ENCODE data around the gene PTPRJ. TPM values are rescaled to one million over a fixed set of nuclear protein-coding genes. Genes with fewer than 3 reads are reported as not detected.

The PTPRJ gene
- polyA plus RNA-seq, 1 donor from 2014 or later: 8.6 TPM

- Histone ChIP-seq H3K36me3 (ENCODE audit: insufficient read depth, low read length) (no peaks in the 10 kb centered on the region), H3K9ac (ENCODE audit: low read length) (no peak overlapping the region), H3K79me2 (replicated peaks; ENCODE audit: insufficient read depth, low read length) (peaks cover 4% of the 10 kb centered on the region), H3K9me3 (ENCODE audit: low read length) (no peaks in the 10 kb centered on the region), H3F3A (ENCODE audit: insufficient read depth, low read length, poor library complexity, severe bottlenecking) (no peaks in the 10 kb centered on the region), H2AFZ (ENCODE audit: low read depth, low read length) (no peak overlapping the region), H4K20me1 (ENCODE audit: insufficient read depth) (no peaks in the 10 kb centered on the region), H3K27me3 (ENCODE audit: insufficient read depth, low read depth, low read length) (no peaks in the 10 kb centered on the region), H3K27ac (ENCODE audit: low read length) (no peak overlapping the region), H3K4me3 (ENCODE audit: low read length) (no peak overlapping the region), H3K4me2 (ENCODE audit: low read length) (no peak overlapping the region), H3K9me2 (ENCODE audit: insufficient read depth, low read length) (no peaks in the 10 kb centered on the region)
- TF ChIP-seq TAF1 (IDR thresholded peaks at IDR 0.05; ENCODE audit: low read depth) (no peak), REST (IDR thresholded peaks at IDR 0.05; ENCODE audit: borderline replicate concordance) (no peak), RAD21 (conservative IDR thresholded peaks at IDR 0.05) (no peak), EP300 (conservative IDR thresholded peaks at IDR 0.05; ENCODE audit: poor library complexity, severe bottlenecking) (no peak), SMC3 (conservative IDR thresholded peaks at IDR 0.05; ENCODE audit: poor library complexity) (no peak), POLR2AphosphoS5 (IDR thresholded peaks at IDR 0.05) (no peak), MXI1 (conservative IDR thresholded peaks at IDR 0.05; ENCODE audit: poor library complexity, severe bottlenecking) (no peak), EZH2 (IDR thresholded peaks at IDR 0.05; ENCODE audit: borderline replicate concordance, insufficient read depth, low read length, poor library complexity, severe bottlenecking) (no peak), CTCF (IDR thresholded peaks at IDR 0.05; ENCODE audit: poor library complexity, severe bottlenecking) (no peak)
Measured at GRCh38 chr11:48003926-48004325, 23.6 kb downstream of the PTPRJ start.

GRCh38 chr11:48004456-48004855, 24.1 kb downstream of the PTPRJ start:
- H3K4me3 ChIP-seq (ENCODE audit: low read length): no peak overlapping the region
- H3K9me3 ChIP-seq (ENCODE audit: low read length): no peaks in the 10 kb centered on the region
- TF ChIP-seq EZH2 (IDR thresholded peaks at IDR 0.05; ENCODE audit: borderline replicate concordance, insufficient read depth, low read length, poor library complexity, severe bottlenecking): no peak
- TF ChIP-seq REST (IDR thresholded peaks at IDR 0.05; ENCODE audit: borderline replicate concordance): no peak
- no peak for TF ChIP-seq POLR2AphosphoS5 (IDR thresholded peaks at IDR 0.05)
- TF ChIP-seq SMC3 (conservative IDR thresholded peaks at IDR 0.05; ENCODE audit: poor library complexity): no peak
- TF ChIP-seq EP300 (conservative IDR thresholded peaks at IDR 0.05; ENCODE audit: poor library complexity, severe bottlenecking): no peak
- no peak for TF ChIP-seq MXI1 (conservative IDR thresholded peaks at IDR 0.05; ENCODE audit: poor library complexity, severe bottlenecking)
- TF ChIP-seq RAD21 (conservative IDR thresholded peaks at IDR 0.05): no peak
- no peak for TF ChIP-seq TAF1 (IDR thresholded peaks at IDR 0.05; ENCODE audit: low read depth)
- no peak for TF ChIP-seq CTCF (IDR thresholded peaks at IDR 0.05; ENCODE audit: poor library complexity, severe bottlenecking)
- H3K27me3 ChIP-seq (ENCODE audit: insufficient read depth, low read depth, low read length): no peaks in the 10 kb centered on the region
- no peak overlapping the region for H2AFZ ChIP-seq (ENCODE audit: low read depth, low read length)
- no peaks in the 10 kb centered on the region for H3K9me2 ChIP-seq (ENCODE audit: insufficient read depth, low read length)
- H4K20me1 ChIP-seq (ENCODE audit: insufficient read depth): no peaks in the 10 kb centered on the region
- no peak overlapping the region for H3K9ac ChIP-seq (ENCODE audit: low read length)
- H3K27ac ChIP-seq (ENCODE audit: low read length): no peak overlapping the region
- no peaks in the 10 kb centered on the region for H3F3A ChIP-seq (ENCODE audit: insufficient read depth, low read length, poor library complexity, severe bottlenecking)
- peaks cover 4% of the 10 kb centered on the region for H3K79me2 ChIP-seq (replicated peaks; ENCODE audit: insufficient read depth, low read length)
- no peaks in the 10 kb centered on the region for H3K36me3 ChIP-seq (ENCODE audit: insufficient read depth, low read length)
- H3K4me2 ChIP-seq (ENCODE audit: low read length): no peak overlapping the region
